HS-5 (cell line): ENCODE results near the gene UGGT1.
"Not testable (repeated sequence)": the region's sequence is repeated elsewhere in the genome, so short reads cannot be mapped to it uniquely, and the experiment has no call there.

Experiments
- DNase-seq: peaks from one replicate; pipeline ENCODE4 v3.0.0-alpha.2; 2012; ENCODE audit warnings: low read depth

The UGGT1 gene

GRCh38 chr2:128178149-128178649 is 87.2 kb downstream of the UGGT1 start:
- DNase-seq = no peak

GRCh38 chr2:128178650-128179460 is 87.9 kb downstream of the UGGT1 start:
- no peak for DNase-seq

- DNase-seq = no peak
Observed at GRCh38 chr2:128179461-128179755, 88.4 kb downstream of the UGGT1 start.

- DNase-seq = no peak
Observed at GRCh38 chr2:128180031-128180430, 89.0 kb downstream of the UGGT1 start.

- no peak for DNase-seq
Observed at GRCh38 chr2:128185576-128185975, 94.6 kb downstream of the UGGT1 start.

- no peak for DNase-seq
Observed at GRCh38 chr2:128187032-128187654, 96.1 kb downstream of the UGGT1 start.

- no peak for DNase-seq
Observed at GRCh38 chr2:128195435-128195984, 104.5 kb downstream of the UGGT1 start.

GRCh38 chr2:128196026-128196425 is 105.0 kb downstream of the UGGT1 start:
- DNase-seq = no peak

GRCh38 chr2:128196471-128196931 is 105.5 kb downstream of the UGGT1 start:
- no peak for DNase-seq

- no peak for DNase-seq
Observed at GRCh38 chr2:128197059-128197458, 106.1 kb downstream of the UGGT1 start.

GRCh38 chr2:128198656-128199055 is 107.7 kb downstream of the UGGT1 start:
- no peak for DNase-seq

- DNase-seq = no peak
Observed at GRCh38 chr2:128199141-128199540, 108.1 kb downstream of the UGGT1 start.

GRCh38 chr2:128202791-128203190 is 111.8 kb downstream of the UGGT1 start:
- no peak for DNase-seq

GRCh38 chr2:128206245-128206644 is 115.2 kb downstream of the UGGT1 start:
- DNase-seq = no peak

GRCh38 chr2:128208023-128208422 is 117.0 kb downstream of the UGGT1 start:
- no peak for DNase-seq

GRCh38 chr2:128208631-128209324 is 117.8 kb downstream of the UGGT1 start:
- DNase-seq = not testable (repeated sequence)

- no peak for DNase-seq
Observed at GRCh38 chr2:128214251-128214650, 123.3 kb downstream of the UGGT1 start.

GRCh38 chr2:128214866-128215460 is 124.0 kb downstream of the UGGT1 start:
- no peak for DNase-seq

- no peak for DNase-seq
Observed at GRCh38 chr2:128215897-128216642, 125.1 kb downstream of the UGGT1 start.

- no peak for DNase-seq
Observed at GRCh38 chr2:128217671-128218070, 126.7 kb downstream of the UGGT1 start.

- DNase-seq = no peak
Observed at GRCh38 chr2:128219891-128220290, 128.9 kb downstream of the UGGT1 start.
